LNCAP (cell line): ENCODE results near the gene TCEA3.

ENCODE experiments used
- TF ChIP-seq, protein P1 (sequence below): fragments of 450-650 bp; IDR thresholded peaks from 2 replicates; pipeline ENCODE4 v1.5.1; 2017; ENCODE audit warnings: mild to moderate bottlenecking

TCEA3 gene

DNA sequence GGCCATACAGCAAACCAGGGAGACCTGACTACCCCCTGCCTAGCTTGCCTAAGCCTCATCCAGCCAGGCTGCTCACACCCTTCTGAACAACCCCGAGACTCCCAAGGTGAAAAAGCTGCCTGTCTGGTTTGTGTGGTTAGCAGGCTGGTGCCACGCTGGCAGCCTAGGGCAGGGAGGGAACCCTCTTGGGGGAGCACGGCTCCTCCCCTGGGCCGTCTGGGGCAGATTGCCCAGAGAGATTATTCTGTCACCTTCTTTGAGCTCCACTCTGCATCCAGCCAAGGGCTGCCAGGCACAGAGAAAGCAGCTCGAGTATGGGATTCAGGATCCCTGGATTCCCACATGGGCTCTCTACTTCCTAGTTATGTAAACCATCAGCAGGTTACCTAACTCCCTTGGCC is 27.5 kb upstream of the TCEA3 start:
- TF ChIP-seq, protein P1, sequence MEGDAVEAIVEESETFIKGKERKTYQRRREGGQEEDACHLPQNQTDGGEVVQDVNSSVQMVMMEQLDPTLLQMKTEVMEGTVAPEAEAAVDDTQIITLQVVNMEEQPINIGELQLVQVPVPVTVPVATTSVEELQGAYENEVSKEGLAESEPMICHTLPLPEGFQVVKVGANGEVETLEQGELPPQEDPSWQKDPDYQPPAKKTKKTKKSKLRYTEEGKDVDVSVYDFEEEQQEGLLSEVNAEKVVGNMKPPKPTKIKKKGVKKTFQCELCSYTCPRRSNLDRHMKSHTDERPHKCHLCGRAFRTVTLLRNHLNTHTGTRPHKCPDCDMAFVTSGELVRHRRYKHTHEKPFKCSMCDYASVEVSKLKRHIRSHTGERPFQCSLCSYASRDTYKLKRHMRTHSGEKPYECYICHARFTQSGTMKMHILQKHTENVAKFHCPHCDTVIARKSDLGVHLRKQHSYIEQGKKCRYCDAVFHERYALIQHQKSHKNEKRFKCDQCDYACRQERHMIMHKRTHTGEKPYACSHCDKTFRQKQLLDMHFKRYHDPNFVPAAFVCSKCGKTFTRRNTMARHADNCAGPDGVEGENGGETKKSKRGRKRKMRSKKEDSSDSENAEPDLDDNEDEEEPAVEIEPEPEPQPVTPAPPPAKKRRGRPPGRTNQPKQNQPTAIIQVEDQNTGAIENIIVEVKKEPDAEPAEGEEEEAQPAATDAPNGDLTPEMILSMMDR: no peak

DNA sequence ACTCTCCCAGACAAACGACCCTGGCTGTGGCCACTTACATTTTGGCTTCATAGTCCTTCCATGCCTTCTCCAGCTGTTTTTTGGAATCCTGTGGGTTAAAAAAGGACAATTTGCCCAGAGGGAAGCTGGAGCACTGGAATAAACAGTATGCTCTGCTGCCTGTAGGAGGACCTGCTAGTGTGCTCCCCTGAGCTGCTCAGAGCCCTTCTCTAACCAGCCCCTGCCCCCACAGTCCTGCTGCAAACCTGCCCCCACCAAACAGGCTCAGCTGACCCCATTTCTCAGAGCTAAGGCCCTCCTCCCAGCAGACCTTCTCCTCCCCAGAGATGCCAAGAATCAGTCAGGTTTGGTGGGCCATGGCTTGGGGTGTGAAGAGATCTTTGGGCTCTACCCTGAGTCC is 26.9 kb upstream of the TCEA3 start:
- TF ChIP-seq, protein P1: no peak

DNA sequence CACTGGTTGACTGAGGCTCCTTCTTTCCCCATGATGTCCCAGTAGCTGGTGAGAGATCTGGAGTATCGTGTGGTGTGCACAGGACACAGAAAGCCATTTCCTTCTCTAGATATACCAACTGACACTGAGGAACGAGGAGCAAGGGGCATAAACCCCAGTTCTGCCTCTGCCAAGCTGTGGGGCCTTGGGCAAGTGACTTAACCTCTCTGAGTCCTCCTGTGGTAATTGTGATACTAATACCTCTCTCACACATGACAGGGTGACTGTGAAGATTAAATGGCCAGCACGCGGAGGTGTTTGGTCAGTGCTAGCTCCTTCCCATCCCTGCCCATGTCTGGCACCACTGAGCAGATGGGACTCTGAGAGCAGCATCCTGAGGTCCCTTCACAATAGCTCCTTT is 26.3 kb upstream of the TCEA3 start:
- TF ChIP-seq, protein P1: no peak

DNA sequence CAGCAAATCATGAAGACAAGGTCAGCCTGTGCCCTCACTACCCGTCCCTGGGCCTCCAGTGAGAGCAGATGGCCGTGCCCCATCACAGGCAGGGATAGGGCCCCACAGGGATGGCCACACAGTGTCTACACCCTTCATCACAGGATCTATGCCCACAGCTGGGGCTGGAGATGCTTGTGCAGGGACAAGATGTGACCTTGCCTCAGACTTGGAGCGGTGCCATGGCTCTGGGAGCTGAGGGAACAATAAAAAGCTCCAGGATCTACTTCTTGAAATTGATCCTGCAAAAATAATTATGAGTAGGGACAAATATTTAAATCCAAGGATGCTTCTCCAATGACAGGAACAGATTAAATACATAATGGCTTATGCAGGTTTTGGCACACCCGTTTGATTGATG is 25.4 kb upstream of the TCEA3 start:
- TF ChIP-seq, protein P1: no peak

- TF ChIP-seq, protein P1: no peak
Measured at GRCh38 chr1:23449306-23449705, 24.8 kb upstream of the TCEA3 start.

DNA sequence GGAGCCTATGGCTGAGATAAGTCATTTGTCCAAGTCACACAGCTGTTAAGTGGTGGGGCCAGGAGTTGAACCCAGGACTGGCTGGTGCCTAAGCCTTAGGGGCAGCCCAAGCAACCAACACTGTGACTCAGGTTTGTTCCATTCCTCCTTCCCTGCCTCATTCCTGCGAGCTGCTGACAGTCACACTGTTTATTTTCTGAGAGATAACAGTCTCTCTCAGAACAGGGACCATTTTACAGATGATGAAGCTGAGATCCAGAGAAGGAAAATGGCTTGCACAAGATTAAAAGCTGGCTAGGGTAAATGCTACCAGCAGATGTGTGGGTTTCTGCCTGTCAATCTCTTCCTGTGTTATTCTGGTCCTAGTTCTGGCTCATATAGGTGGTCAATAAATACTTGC is 24.3 kb upstream of the TCEA3 start:
- TF ChIP-seq, protein P1: no peak

DNA sequence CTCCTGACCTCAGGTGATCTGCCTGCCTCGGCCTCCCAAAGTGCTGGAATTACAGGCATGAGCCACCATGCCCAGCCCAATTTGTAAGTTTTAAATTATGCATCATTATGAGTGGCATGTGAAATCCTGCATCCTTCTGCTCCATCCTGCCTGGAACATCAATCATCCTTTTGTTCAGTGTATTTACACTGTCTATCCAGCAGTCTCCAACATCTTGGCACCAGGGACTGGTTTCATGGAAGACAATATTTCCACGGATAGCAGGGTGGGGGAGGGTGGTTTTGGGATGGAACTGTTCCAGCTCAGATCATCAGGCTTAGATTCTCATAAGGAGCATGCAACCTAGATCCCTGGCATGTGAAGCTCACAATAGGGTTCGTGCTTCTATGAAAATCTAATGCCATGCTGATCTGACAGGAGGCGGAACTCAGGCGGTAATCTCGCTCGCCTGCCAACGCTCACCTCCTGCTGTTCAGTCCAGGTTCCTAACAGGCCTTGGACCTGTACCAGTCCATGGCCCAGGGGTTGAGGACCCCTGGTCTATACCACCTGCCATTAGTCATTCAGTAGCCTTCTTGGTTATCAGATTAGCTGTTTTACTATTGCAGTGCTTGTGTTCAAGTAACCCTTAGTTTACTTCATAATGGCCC is 22.2 kb upstream of the TCEA3 start:
- TF ChIP-seq, protein P1: no peak
